ENCODE data around the gene AMFR. TPM values are rescaled to one million over a fixed set of nuclear protein-coding genes. Genes with fewer than 3 reads are reported as not detected.

AMFR gene
- total and polyA plus RNA-seq, 7 experiments from 2014 or later, result 35.7 to 83.3 (median 55.1) TPM

- Histone ChIP-seq H3K4me1 (ENCODE audit: control insufficient read depth in 2 of 2, insufficient read depth in 2 of 2, low read length in 2 of 2) (no peaks in the 10 kb centered on the region), H3K9me3 (ENCODE audit: control insufficient read depth in 2 of 3, low read length in 3 of 3) (no peaks in the 10 kb centered on the region), H3K4me3 (ENCODE audit: low read length) (no peak overlapping the region), H3K27me3 (ENCODE audit: control insufficient read depth in 2 of 2, insufficient read depth in 2 of 2, low read length in 2 of 2) (no peaks in the 10 kb centered on the region), H3K36me3 (ENCODE audit: control insufficient read depth in 2 of 3, insufficient read depth in 3 of 3, low read length in 3 of 3) (no peaks in the 10 kb centered on the region), H3K27ac (ENCODE audit: low read depth, low read length) (no peak overlapping the region)
- Mint-ChIP-seq H3K27ac (no peak overlapping the region), H3K4me1 (no peaks in the 10 kb centered on the region), H3K4me3 (no peak overlapping the region), H3K27me3 (no peaks in the 10 kb centered on the region), H3K9me3 (no peaks in the 10 kb centered on the region), H3K36me3 (no peaks in the 10 kb centered on the region)
- CTCF ChIA-PET, result no interaction called here
- DNase-seq, result no peak
- POLR2A ChIA-PET, result no interaction called here
- intact Hi-C loops (cut with micrococcal nuclease), result no loop called here
- ATAC-seq, result no peak
Observed at GRCh38 chr16:56348168-56349085, 76.9 kb downstream of the AMFR start.

GRCh38 chr16:56347670-56348069 is 77.7 kb downstream of the AMFR start:
- Histone ChIP-seq H3K36me3 (ENCODE audit: control insufficient read depth in 2 of 3, insufficient read depth in 3 of 3, low read length in 3 of 3) (no peaks in the 10 kb centered on the region), H3K9me3 (ENCODE audit: control insufficient read depth in 2 of 3, low read length in 3 of 3) (no peaks in the 10 kb centered on the region), H3K4me1 (ENCODE audit: control insufficient read depth in 2 of 2, insufficient read depth in 2 of 2, low read length in 2 of 2) (no peaks in the 10 kb centered on the region), H3K27ac (ENCODE audit: low read depth, low read length) (no peak overlapping the region), H3K4me3 (ENCODE audit: low read length) (no peak overlapping the region), H3K27me3 (ENCODE audit: control insufficient read depth in 2 of 2, insufficient read depth in 2 of 2, low read length in 2 of 2) (no peaks in the 10 kb centered on the region)
- ChIA-PET CTCF (no interaction called here), POLR2A (no interaction called here)
- H3K4me1 Mint-ChIP-seq, result no peaks in the 10 kb centered on the region
- no peak for DNase-seq
- H3K27ac Mint-ChIP-seq, result no peak overlapping the region
- ATAC-seq, result no peak
- intact Hi-C loops (cut with micrococcal nuclease), result no loop called here
- no peak overlapping the region for H3K4me3 Mint-ChIP-seq
- H3K9me3 Mint-ChIP-seq, result no peaks in the 10 kb centered on the region
- H3K27me3 Mint-ChIP-seq, result no peaks in the 10 kb centered on the region
- no peaks in the 10 kb centered on the region for H3K36me3 Mint-ChIP-seq

DNA sequence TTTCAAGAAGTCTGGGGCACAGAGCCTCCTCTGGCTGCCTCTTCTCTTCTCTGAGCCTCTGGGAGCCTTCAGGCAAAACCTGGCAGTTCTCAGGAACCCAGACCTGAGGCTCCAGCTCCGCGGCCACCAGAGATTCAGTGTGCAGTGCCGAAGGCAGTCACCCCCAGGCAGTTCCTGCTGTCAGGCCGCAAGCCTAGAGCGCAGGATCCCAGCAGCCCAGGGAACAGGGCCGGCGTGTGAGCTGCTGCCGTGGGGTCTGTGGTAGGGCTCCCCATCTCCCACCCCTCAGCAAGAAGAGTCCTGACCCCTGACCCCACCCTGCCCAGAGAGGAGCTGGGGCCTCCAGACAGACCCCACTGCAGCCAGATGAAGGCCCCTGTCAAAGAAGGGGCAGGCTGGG is 78.2 kb downstream of the AMFR start:
- H3K36me3 Mint-ChIP-seq, result no peaks in the 10 kb centered on the region
- Histone ChIP-seq H3K27ac (ENCODE audit: low read depth, low read length) (no peak overlapping the region), H3K4me3 (ENCODE audit: low read length) (no peak overlapping the region), H3K9me3 (ENCODE audit: control insufficient read depth in 2 of 3, low read length in 3 of 3) (no peaks in the 10 kb centered on the region), H3K36me3 (ENCODE audit: control insufficient read depth in 2 of 3, insufficient read depth in 3 of 3, low read length in 3 of 3) (no peaks in the 10 kb centered on the region), H3K27me3 (ENCODE audit: control insufficient read depth in 2 of 2, insufficient read depth in 2 of 2, low read length in 2 of 2) (no peaks in the 10 kb centered on the region), H3K4me1 (ENCODE audit: control insufficient read depth in 2 of 2, insufficient read depth in 2 of 2, low read length in 2 of 2) (no peaks in the 10 kb centered on the region)
- no peaks in the 10 kb centered on the region for H3K27me3 Mint-ChIP-seq
- intact Hi-C loops (cut with micrococcal nuclease), result no loop called here
- ChIA-PET CTCF (no interaction called here), POLR2A (no interaction called here)
- no peaks in the 10 kb centered on the region for H3K9me3 Mint-ChIP-seq
- H3K4me1 Mint-ChIP-seq, result no peaks in the 10 kb centered on the region
- H3K27ac Mint-ChIP-seq, result no peak overlapping the region
- no peak overlapping the region for H3K4me3 Mint-ChIP-seq
- DNase-seq (no peak), ATAC-seq (no peak)

- Mint-ChIP-seq H3K4me3 (no peak overlapping the region), H3K27me3 (no peaks in the 10 kb centered on the region), H3K4me1 (no peaks in the 10 kb centered on the region), H3K9me3 (no peaks in the 10 kb centered on the region), H3K36me3 (no peaks in the 10 kb centered on the region), H3K27ac (no peak overlapping the region)
- intact Hi-C loops (cut with micrococcal nuclease), result no loop called here
- POLR2A ChIA-PET, result no interaction called here
- Histone ChIP-seq H3K9me3 (ENCODE audit: control insufficient read depth in 2 of 3, low read length in 3 of 3) (no peaks in the 10 kb centered on the region), H3K27ac (ENCODE audit: low read depth, low read length) (no peak overlapping the region), H3K4me1 (ENCODE audit: control insufficient read depth in 2 of 2, insufficient read depth in 2 of 2, low read length in 2 of 2) (no peaks in the 10 kb centered on the region), H3K36me3 (ENCODE audit: control insufficient read depth in 2 of 3, insufficient read depth in 3 of 3, low read length in 3 of 3) (no peaks in the 10 kb centered on the region), H3K27me3 (ENCODE audit: control insufficient read depth in 2 of 2, insufficient read depth in 2 of 2, low read length in 2 of 2) (no peaks in the 10 kb centered on the region), H3K4me3 (ENCODE audit: low read length) (no peak overlapping the region)
- no peak for DNase-seq
- ATAC-seq, result no peak
- CTCF ChIA-PET, result no interaction called here
Observed at GRCh38 chr16:56346131-56346890, 79.0 kb downstream of the AMFR start.

DNA sequence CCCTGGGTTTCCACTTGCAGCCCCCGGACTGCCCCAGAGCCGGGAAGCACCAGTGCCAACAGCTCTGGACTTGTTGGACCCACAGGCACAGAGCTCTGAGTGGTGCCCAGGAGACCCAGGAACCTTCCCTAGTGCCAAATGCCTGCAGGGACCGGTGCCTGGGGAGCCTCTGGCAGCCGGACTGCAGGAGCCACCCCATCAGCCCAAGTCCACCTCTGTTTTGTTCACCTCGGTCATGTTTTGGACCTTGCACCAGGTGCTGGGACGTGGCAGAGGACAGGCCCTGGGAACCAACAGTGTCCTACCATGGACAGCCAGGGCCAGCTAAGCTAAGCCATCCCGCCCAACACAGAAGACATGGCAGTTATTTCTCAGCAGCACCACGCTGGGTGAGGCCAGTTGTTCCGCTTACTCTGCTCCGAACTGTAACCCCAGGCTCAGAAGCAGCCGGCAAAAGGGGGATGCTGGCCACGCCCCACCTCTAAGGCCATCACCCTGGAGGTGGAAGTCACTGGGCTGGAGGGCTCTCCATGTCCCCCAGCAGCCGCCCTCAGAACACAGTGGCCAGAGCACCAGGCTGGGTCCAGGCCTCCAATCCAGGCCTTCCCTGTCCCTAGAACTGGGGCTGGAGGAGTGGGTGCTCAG is 79.8 kb downstream of the AMFR start:
- DNase-seq (no peak), ATAC-seq (no peak)
- Histone ChIP-seq H3K36me3 (ENCODE audit: control insufficient read depth in 2 of 3, insufficient read depth in 3 of 3, low read length in 3 of 3) (no peaks in the 10 kb centered on the region), H3K27me3 (ENCODE audit: control insufficient read depth in 2 of 2, insufficient read depth in 2 of 2, low read length in 2 of 2) (no peaks in the 10 kb centered on the region), H3K9me3 (ENCODE audit: control insufficient read depth in 2 of 3, low read length in 3 of 3) (no peaks in the 10 kb centered on the region), H3K4me3 (ENCODE audit: low read length) (no peak overlapping the region), H3K4me1 (ENCODE audit: control insufficient read depth in 2 of 2, insufficient read depth in 2 of 2, low read length in 2 of 2) (no peaks in the 10 kb centered on the region), H3K27ac (ENCODE audit: low read depth, low read length) (no peak overlapping the region)
- Mint-ChIP-seq H3K27ac (no peak overlapping the region), H3K27me3 (no peaks in the 10 kb centered on the region), H3K36me3 (no peaks in the 10 kb centered on the region), H3K4me3 (no peak overlapping the region), H3K4me1 (no peaks in the 10 kb centered on the region), H3K9me3 (no peaks in the 10 kb centered on the region)
- CTCF ChIA-PET, result no interaction called here
- POLR2A ChIA-PET, result no interaction called here
- intact Hi-C loops (cut with micrococcal nuclease), result no loop called here

DNA sequence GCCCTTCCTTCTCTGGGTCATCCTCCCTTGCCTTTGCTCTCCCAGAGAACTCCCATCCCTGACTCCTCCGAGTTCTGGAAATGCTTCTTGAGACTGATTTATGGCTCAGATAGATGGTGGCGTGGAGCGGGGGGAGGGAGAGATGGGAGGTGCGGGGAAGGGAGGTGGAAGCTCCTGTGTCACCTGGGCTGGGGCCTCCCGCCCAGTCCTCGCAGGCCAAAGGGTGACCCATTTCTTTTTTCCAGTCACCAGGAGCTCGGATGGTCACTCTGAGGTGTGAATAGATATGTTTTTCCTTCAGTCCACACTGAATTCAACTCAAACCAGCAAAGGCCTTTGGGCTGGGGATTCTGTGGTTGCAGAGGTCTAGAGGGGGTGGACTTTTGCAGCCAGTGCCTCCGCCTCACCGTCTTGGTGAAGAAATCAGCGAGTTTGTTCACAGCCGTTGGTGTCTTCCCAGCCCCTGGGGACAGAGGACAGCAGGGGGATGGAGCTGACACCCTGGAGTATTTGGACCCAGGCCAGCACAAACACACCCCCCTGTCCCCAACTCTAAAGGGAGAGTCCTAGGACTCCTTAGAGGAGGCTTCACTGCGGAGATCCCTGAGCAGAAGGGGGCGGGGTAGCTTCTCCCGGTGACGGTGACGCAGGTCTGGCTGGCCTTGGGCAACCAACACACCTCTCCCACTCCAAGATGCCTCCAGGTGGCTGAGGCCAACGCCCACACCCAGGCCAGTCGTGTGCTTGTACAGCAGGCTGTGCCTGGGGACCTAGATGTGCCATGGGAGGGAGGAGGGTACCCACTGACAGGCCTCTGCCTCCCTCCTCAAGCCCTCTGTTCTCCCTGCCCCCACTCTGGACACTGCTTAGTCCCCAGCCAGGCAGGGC is 80.6 kb downstream of the AMFR start:
- intact Hi-C loops (cut with micrococcal nuclease), result no loop called here
- no peaks in the 10 kb centered on the region for H3K4me1 Mint-ChIP-seq
- no peaks in the 10 kb centered on the region for H3K36me3 Mint-ChIP-seq
- Histone ChIP-seq H3K4me1 (ENCODE audit: control insufficient read depth in 2 of 2, insufficient read depth in 2 of 2, low read length in 2 of 2) (no peaks in the 10 kb centered on the region), H3K9me3 (ENCODE audit: control insufficient read depth in 2 of 3, low read length in 3 of 3) (no peaks in the 10 kb centered on the region), H3K27me3 (ENCODE audit: control insufficient read depth in 2 of 2, insufficient read depth in 2 of 2, low read length in 2 of 2) (no peaks in the 10 kb centered on the region), H3K27ac (ENCODE audit: low read depth, low read length) (no peak overlapping the region), H3K36me3 (ENCODE audit: control insufficient read depth in 2 of 3, insufficient read depth in 3 of 3, low read length in 3 of 3) (no peaks in the 10 kb centered on the region), H3K4me3 (ENCODE audit: low read length) (no peak overlapping the region)
- POLR2A ChIA-PET, result no interaction called here
- ATAC-seq (no peak), DNase-seq (no peak)
- H3K4me3 Mint-ChIP-seq, result no peak overlapping the region
- H3K27ac Mint-ChIP-seq, result no peak overlapping the region
- CTCF ChIA-PET, result no interaction called here
- H3K27me3 Mint-ChIP-seq, result no peaks in the 10 kb centered on the region
- no peaks in the 10 kb centered on the region for H3K9me3 Mint-ChIP-seq
